HepG2 (cell line): Measurements from ENCODE around the gene MRPS34. TPM values are rescaled to one million over a fixed set of nuclear protein-coding genes. Genes with fewer than 3 reads are reported as not detected.

ENCODE experiments used
- ATAC-seq: fragments of 200-7000 bp; cut with Tn5 transposase; 3 replicates; pipeline ENCODE4 v1.9.1; 2020; ENCODE audit warnings: mild to moderate bottlenecking, moderate library complexity
- BruUV-seq: library from RNA; stranded (reverse); fragments of 400-500 nt; replicated peaks from 2 replicates; lab custom pipeline; 2021; lab: Mats Ljungman, UMichigan
- CTCF ChIA-PET: fragments of 300-600 bp; formaldehyde crosslinking; extraction: SDS; loops from one replicate; lab custom pipeline; 2021; ENCODE audit warnings: low total read pairs, inconsistent platforms, low intra/inter-chr PET ratio; lab: Yijun Ruan, JAX
- POLR2A ChIA-PET: fragments of 350-600 bp; sonication (Branson Sonifier 250); formaldehyde crosslinking; loops from one replicate; lab custom pipeline; 2020; ENCODE audit warnings: antibody characterized with exemption, inconsistent platforms; lab: Yijun Ruan, JAX
- DNase-seq: peaks from one replicate; pipeline ENCODE4 v3.0.0-alpha.2; 2015; ENCODE audit warnings: low spot score
- FAIRE-seq: peaks from 3 replicates; lab custom pipeline; 2011; peaks lifted over from hg19 to GRCh38; lab: Jason Lieb, UNC
- H2AFZ ChIP-seq: one replicate; pipeline ENCODE4 v1.6.1; 2011; ENCODE audit warnings: low read length, inconsistent platforms
- H3K27ac ChIP-seq: fragments of 300-600 bp; 3 replicates; pipeline ENCODE4 v1.8.0; 2011; ENCODE audit warnings: mixed run types, mild to moderate bottlenecking, mixed read lengths, low read length, inconsistent platforms; ENCODE audit not compliant: insufficient read depth; ENCODE audit errors: extremely low read length
- H3K27me3 ChIP-seq, 2 experiments: fragments of 200-600 bp in 1 of 2; 2 replicates in 1 of 2; 3 replicates in 1 of 2; pipeline versions ENCODE4 v1.6.0 to v1.8.0; 2011; ENCODE audit warnings: low read length in 2 of 2, mild to moderate bottlenecking in 2 of 2, moderate library complexity in 2 of 2, inconsistent platforms in 1 of 2; ENCODE audit not compliant: insufficient read depth in 2 of 2, control insufficient read depth in 1 of 2
- H3K36me3 ChIP-seq, 2 experiments: fragments of 200-600 bp in 1 of 2; replicated peaks in 1 of 2; 2 replicates in 1 of 2; 3 replicates in 1 of 2; pipeline versions ENCODE4 v1.5.1 to v1.8.0; 2011; ENCODE audit warnings: low read length in 2 of 2, inconsistent platforms in 1 of 2; ENCODE audit not compliant: insufficient read depth in 2 of 2, control insufficient read depth in 1 of 2
- H3K4me1 ChIP-seq: 2 replicates; pipeline ENCODE4 v1.5.1; 2012; ENCODE audit warnings: low read length, inconsistent platforms; ENCODE audit not compliant: insufficient read depth
- H3K4me2 ChIP-seq: 2 replicates; pipeline ENCODE4 v1.6.0; 2011; ENCODE audit warnings: low read depth, low read length, inconsistent platforms
- H3K4me3 ChIP-seq, 3 experiments: fragments of 200-600 bp in 1 of 3; sonication (generic), shearing (Covaris generic) in 1 of 3; replicated peaks in 1 of 3; 2 replicates each; pipeline ENCODE4 v1.5.1; 2011 to 2016; ENCODE audit warnings: low read length in 3 of 3, inconsistent platforms in 2 of 3, low read depth in 2 of 3, mild to moderate bottlenecking in 2 of 3, control low read depth in 1 of 3, mixed read lengths in 1 of 3; ENCODE audit not compliant: insufficient read depth in 1 of 3
- H3K79me2 ChIP-seq: one replicate; pipeline ENCODE4 v1.6.1; 2011; ENCODE audit warnings: low read length, inconsistent platforms; ENCODE audit not compliant: insufficient read depth
- H3K9ac ChIP-seq: 2 replicates; pipeline ENCODE4 v1.6.0; 2011; ENCODE audit warnings: mild to moderate bottlenecking, low read depth, low read length, inconsistent platforms; ENCODE audit not compliant: insufficient read depth
- H3K9me3 ChIP-seq: 2 replicates; pipeline ENCODE4 v1.5.1; 2012; ENCODE audit warnings: mild to moderate bottlenecking, low read length
- H4K20me1 ChIP-seq: 2 replicates; pipeline ENCODE4 v1.6.0; 2011; ENCODE audit warnings: inconsistent platforms, mild to moderate bottlenecking, low read length, moderate library complexity; ENCODE audit not compliant: insufficient read depth
- AGO2 ChIP-seq: fragments of 200-400 bp; formaldehyde crosslinking; optimal IDR thresholded peaks from 2 replicates; pipeline ENCODE3; 2017; ENCODE audit warnings: mild to moderate bottlenecking, low read depth, low read length, moderate library complexity
- BRCA1 ChIP-seq: sonication (generic); formaldehyde crosslinking; IDR thresholded peaks from 2 replicates; pipeline ENCODE4 v1.4.0; 2020; ENCODE audit warnings: missing genetic modification reagents
- HOMEZ ChIP-seq: IDR thresholded peaks from 2 replicates; pipeline ENCODE4 v1.6.1; 2016; ENCODE audit warnings: low read depth
- SP5 ChIP-seq: IDR thresholded peaks from 2 replicates; pipeline ENCODE4 v1.6.1; 2016; ENCODE audit warnings: low read depth, borderline replicate concordance
- ZBTB10 ChIP-seq: sonication (generic); formaldehyde crosslinking; IDR thresholded peaks from 2 replicates; pipeline ENCODE4 v1.4.0; 2020; ENCODE audit warnings: missing genetic modification reagents, borderline replicate concordance
- ZBTB33 ChIP-seq: sonication (generic); formaldehyde crosslinking; IDR thresholded peaks from 2 replicates; pipeline ENCODE4 v1.4.0; 2020; ENCODE audit warnings: missing genetic modification reagents
- ZNF143 ChIP-seq: sonication (generic); formaldehyde crosslinking; IDR thresholded peaks from 2 replicates; pipeline ENCODE4 v1.4.0; 2020; ENCODE audit warnings: missing genetic modification reagents
- ZNF564 ChIP-seq: sonication (generic); formaldehyde crosslinking; IDR thresholded peaks from 2 replicates; pipeline ENCODE4 v1.8.1; 2023; ENCODE audit warnings: mild to moderate bottlenecking, missing genetic modification reagents
- ZNF713 ChIP-seq: sonication (generic); formaldehyde crosslinking; IDR thresholded peaks from 2 replicates; pipeline ENCODE4 v1.4.0; 2020; ENCODE audit warnings: mild to moderate bottlenecking, missing genetic modification reagents
- WGBS: methylation state at CpG from one replicate; pipeline ENCODE4 v1.1.6; 2017; ENCODE audit warnings: low lambda C conversion rate; 5-methylcytosine and 5-hydroxymethylcytosine counted together
- in situ Hi-C: cut with HindIII; loops from 2 replicates; pipeline ENCODE4 v1.10.0; 2017; ENCODE audit warnings: low pct_unique_long_range_greater_than_20kb; ENCODE audit not compliant: extremely low pct_ligation_motif_present
- intact Hi-C: fragments of 100-400 bp; cut with micrococcal nuclease; formaldehyde crosslinking; loops from one replicate; pipeline ENCODE4 v1.10.0; 2022; ENCODE audit not compliant: unreplicated experiment
- polyA plus RNA-seq, 8 experiments: library from polyadenylated mRNA; depleted of rRNA in 3 of 8; stranded (reverse) in 7 of 8; unstranded in 1 of 8; fragments of >200 nt; fragmentation: Illumina TruSeq in 4 of 8; extraction: Trizol in 4 of 8; gene quantifications; 2 replicates each; pipeline versions ENCODE4 v1.2.1 to v1.2.3, GENCODE V29; 2011 to 2016; ENCODE audit warnings: low read depth in 4 of 8, missing spikeins in 1 of 8, mixed read lengths in 1 of 8; ENCODE audit not compliant: insufficient read depth in 1 of 8
- total RNA-seq, 5 experiments: library from RNA; depleted of rRNA; stranded (reverse); fragments of >200 nt; fragmentation: Illumina TruSeq; extraction: Trizol; gene quantifications; 2 replicates each; pipeline ENCODE4 v1.2.3, GENCODE V29; 2016; ENCODE audit warnings: low read depth in 1 of 5
- TF ChIP-seq, protein P1 (sequence below): sonication (generic); formaldehyde crosslinking; IDR thresholded peaks from 2 replicates; pipeline ENCODE4 v1.5.0; 2020; ENCODE audit warnings: missing genetic modification reagents

The MRPS34 gene
- total and polyA plus RNA-seq, 2 of the 13 experiments (the other 11 are each of a cell fraction or from before 2014, with no cell fraction given): 63.5 to 131 TPM

DNA sequence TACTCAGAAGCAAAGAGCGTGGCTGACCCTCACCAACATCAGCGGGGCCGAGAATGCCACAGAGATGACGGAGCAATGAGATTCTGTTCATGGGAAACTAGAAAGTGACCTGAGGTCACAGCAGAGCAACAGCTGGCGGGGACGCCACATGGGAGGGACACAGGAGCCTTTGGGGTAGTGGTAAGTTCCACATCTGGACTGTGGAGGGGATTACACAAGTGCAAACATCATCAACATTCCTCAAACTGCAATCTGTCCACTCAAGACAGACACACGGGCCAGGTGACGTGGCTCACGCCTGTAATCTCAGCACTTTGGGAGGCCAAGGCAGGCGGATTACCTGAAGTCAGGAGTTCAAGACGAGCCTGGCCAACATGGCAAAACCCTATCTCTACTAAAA, 42.5 kb upstream of the MRPS34 start:
- Histone ChIP-seq H3K79me2 (no peaks in the 10 kb centered on the region), H3K4me1 (peaks cover 10% of the 10 kb centered on the region), H3K9me3 (no peaks in the 10 kb centered on the region), H3K27ac (no peak overlapping the region), H3K9ac (no peak overlapping the region), H3K27me3 (no peaks in the 10 kb centered on the region), H2AFZ (no peak overlapping the region), H4K20me1 (peaks cover 5% of the 10 kb centered on the region; the same call in 1 of the 2 replicates), H3K4me3 (no peak overlapping the region), H3K36me3 (peaks cover 7 to 23% of the 10 kb centered on the region in 2 experiments; a peak in 4 of 5 replicates), H3K4me2 (no peak overlapping the region)
- ATAC-seq (no peak), DNase-seq (no peak), FAIRE-seq (no peak)
- ChIA-PET CTCF (no interaction called here), POLR2A (interaction anchor here (0.9 kb wide), 1 partner anchor 33 kb away, joined by 4 read pairs; the partner anchor contains the start of genes NUBP2 and SPSB3)
- intact Hi-C loops: no loop called here
- in situ Hi-C loops: no loop called here
- no TSS peak for BruUV-seq
- TF ChIP-seq ZNF564 (CRISPR knock-in tag): no peak
- 96% methylated on average over 9 of the region's 11 CpGs for WGBS

- no peaks in the 10 kb centered on the region for H3K9me3 ChIP-seq
- H4K20me1 ChIP-seq: peaks cover 5% of the 10 kb centered on the region; the same call in 1 of the 2 replicates
- 38% methylated on average over 12 of the region's 17 CpGs for WGBS
- H3K79me2 ChIP-seq: no peaks in the 10 kb centered on the region
- FAIRE-seq (peak; percentile 42), ATAC-seq (peak; percentile 93), DNase-seq (peak; percentile 70)
- no peak overlapping the region for H3K9ac ChIP-seq
- H2AFZ ChIP-seq: no peak overlapping the region
- POLR2A ChIA-PET: interaction anchor here (1.0 to 2.9 kb wide), 4 partner anchors 12 to 30 kb away, joined by 3 to 11 read pairs (median 4); partner anchors contain the start of genes NUBP2 and SPSB3
- CTCF ChIA-PET: interaction anchor here (0.6 to 1.8 kb wide), 6 partner anchors 11 to 120 kb away, joined by 3 to 11 read pairs (median 8); partner anchors contain the start of genes EME2, IGFALS, MRPS34 and NUBP2
- BruUV-seq: no TSS peak
- H3K36me3 ChIP-seq: peaks cover 12 to 34% of the 10 kb centered on the region in 2 experiments; a peak in 4 of 5 replicates
- no peaks in the 10 kb centered on the region for H3K27me3 ChIP-seq
- in situ Hi-C loops: no loop called here
- peak overlapping the region; percentile 34; the same call in 1 of the 2 replicates for H3K4me2 ChIP-seq
- no peak overlapping the region for H3K4me3 ChIP-seq
- intact Hi-C loops: loop anchor here (1.0 to 5.0 kb wide), 3 partner anchors 18 to 40 kb away; partner anchors contain the start of genes EME2, MRPS34, NME3 and NUBP2
- H3K27ac ChIP-seq: no peak overlapping the region
- H3K4me1 ChIP-seq: peaks cover 10% of the 10 kb centered on the region
- TF ChIP-seq ZBTB33 (peak; percentile 97), ZNF713 (CRISPR knock-in tag) (no peak), AGO2 (peak; percentile 32), HOMEZ (no peak), SP5 (CRISPR knock-in tag) (peak; percentile 24; the same call in 1 of the 2 replicates), BRCA1 (CRISPR knock-in tag) (no peak), ZNF143 (CRISPR knock-in tag) (no peak), ZBTB10 (CRISPR knock-in tag) (no peak)
- TF ChIP-seq, protein P1, sequence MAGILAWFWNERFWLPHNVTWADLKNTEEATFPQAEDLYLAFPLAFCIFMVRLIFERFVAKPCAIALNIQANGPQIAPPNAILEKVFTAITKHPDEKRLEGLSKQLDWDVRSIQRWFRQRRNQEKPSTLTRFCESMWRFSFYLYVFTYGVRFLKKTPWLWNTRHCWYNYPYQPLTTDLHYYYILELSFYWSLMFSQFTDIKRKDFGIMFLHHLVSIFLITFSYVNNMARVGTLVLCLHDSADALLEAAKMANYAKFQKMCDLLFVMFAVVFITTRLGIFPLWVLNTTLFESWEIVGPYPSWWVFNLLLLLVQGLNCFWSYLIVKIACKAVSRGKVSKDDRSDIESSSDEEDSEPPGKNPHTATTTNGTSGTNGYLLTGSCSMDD (CRISPR knock-in tag): no peak
These were observed 39.8 kb upstream of the MRPS34 start for GRCh38 chr16:1812732-1813163.
